Measurements from ENCODE around the gene SYT17.

SYT17 gene

GRCh38 chr16:19266774-19267173 is 98.7 kb downstream of the SYT17 start:
- no peak for DNase-seq

GRCh38 chr16:19269098-19269497 is 101.1 kb downstream of the SYT17 start:
- DNase-seq: no peak

- no peak for DNase-seq
Measured at GRCh38 chr16:19274165-19274797, 106.2 kb downstream of the SYT17 start.

GRCh38 chr16:19278403-19278802 is 110.4 kb downstream of the SYT17 start:
- DNase-seq: no peak

GRCh38 chr16:19281246-19281645 is 113.2 kb downstream of the SYT17 start:
- no peak for DNase-seq

GRCh38 chr16:19282101-19282500 is 114.1 kb downstream of the SYT17 start:
- DNase-seq: no peak

GRCh38 chr16:19283637-19284036 is 115.6 kb downstream of the SYT17 start:
- DNase-seq: no peak

GRCh38 chr16:19284207-19284606 is 116.2 kb downstream of the SYT17 start:
- DNase-seq: no peak

- DNase-seq: no peak
Measured at GRCh38 chr16:19285431-19285830, 117.4 kb downstream of the SYT17 start, which contains the start of gene CLEC19A. TSS of gene CLEC19A (plus strand) at chr16:19285731. CDS start at chr16:19285852, 121 bp downstream.

GRCh38 chr16:19286827-19287226 is 118.8 kb downstream of the SYT17 start:
- no peak for DNase-seq

- DNase-seq: no peak
Measured at GRCh38 chr16:19287241-19287640, 119.2 kb downstream of the SYT17 start.

- no peak for DNase-seq
Measured at GRCh38 chr16:19288872-19289799, 121.1 kb downstream of the SYT17 start.

- no peak for DNase-seq
Measured at GRCh38 chr16:19289811-19290485, 121.9 kb downstream of the SYT17 start.

GRCh38 chr16:19290860-19291259 is 122.8 kb downstream of the SYT17 start:
- no peak for DNase-seq

- DNase-seq: peak; percentile 6
Measured at GRCh38 chr16:19291475-19291874, 123.4 kb downstream of the SYT17 start.

- DNase-seq: no peak
Measured at GRCh38 chr16:19292186-19292585, 124.1 kb downstream of the SYT17 start.

GRCh38 chr16:19294156-19294649 is 126.2 kb downstream of the SYT17 start:
- no peak for DNase-seq

GRCh38 chr16:19295393-19295792 is 127.4 kb downstream of the SYT17 start:
- no peak for DNase-seq

GRCh38 chr16:19297454-19297853 is 129.4 kb downstream of the SYT17 start:
- DNase-seq: no peak

- no peak for DNase-seq
Measured at GRCh38 chr16:19299565-19299964, 131.5 kb downstream of the SYT17 start.

GRCh38 chr16:19301931-19302330 is 133.9 kb downstream of the SYT17 start:
- DNase-seq: no peak

- DNase-seq: no peak
Measured at GRCh38 chr16:19304750-19305149, 136.7 kb downstream of the SYT17 start.

GRCh38 chr16:19305443-19305842 is 137.4 kb downstream of the SYT17 start:
- no peak for DNase-seq

All from fibroblast of skin of scalp (primary cell).